Measurements from ENCODE around the gene PRKAG2. TPM values are rescaled to one million over a fixed set of nuclear protein-coding genes. Genes with fewer than 3 reads are reported as not detected.

Gene PRKAG2
- total RNA-seq, 1 donor from 2014 or later, result 20.8 TPM

- DNase-seq (ENCODE audit: low read depth), result no peak
- TF ChIP-seq CTCF (conservative IDR thresholded peaks at IDR 0.05; ENCODE audit: low read depth, low read length), result no peak
- H3K4me3 ChIP-seq (ENCODE audit: low read depth, low read length), result no peak overlapping the region
Observed at GRCh38 chr7:151514461-151515275, 362.2 kb downstream of the PRKAG2 start.

GRCh38 chr7:151513133-151513532, 363.8 kb downstream of the PRKAG2 start:
- DNase-seq (ENCODE audit: low read depth), result no peak
- H3K4me3 ChIP-seq (ENCODE audit: low read depth, low read length), result no peak overlapping the region
- TF ChIP-seq CTCF (conservative IDR thresholded peaks at IDR 0.05; ENCODE audit: low read depth, low read length), result no peak

- H3K4me3 ChIP-seq (ENCODE audit: low read depth, low read length), result no peak overlapping the region
- no peak for DNase-seq (ENCODE audit: low read depth)
- TF ChIP-seq CTCF (conservative IDR thresholded peaks at IDR 0.05; ENCODE audit: low read depth, low read length), result no peak
Observed at GRCh38 chr7:151512353-151512752, 364.6 kb downstream of the PRKAG2 start.

- TF ChIP-seq CTCF (conservative IDR thresholded peaks at IDR 0.05; ENCODE audit: low read depth, low read length), result no peak
- no peak overlapping the region for H3K4me3 ChIP-seq (ENCODE audit: low read depth, low read length)
- DNase-seq (ENCODE audit: low read depth), result no peak
Observed at GRCh38 chr7:151511946-151512345, 365.0 kb downstream of the PRKAG2 start.

GRCh38 chr7:151511270-151511669, 365.6 kb downstream of the PRKAG2 start:
- DNase-seq (ENCODE audit: low read depth), result no peak
- no peak overlapping the region for H3K4me3 ChIP-seq (ENCODE audit: low read depth, low read length)
- TF ChIP-seq CTCF (conservative IDR thresholded peaks at IDR 0.05; ENCODE audit: low read depth, low read length), result no peak

GRCh38 chr7:151509670-151510333, 367.1 kb downstream of the PRKAG2 start:
- no peak for TF ChIP-seq CTCF (conservative IDR thresholded peaks at IDR 0.05; ENCODE audit: low read depth, low read length)
- DNase-seq (ENCODE audit: low read depth), result no peak
- H3K4me3 ChIP-seq (ENCODE audit: low read depth, low read length), result no peak overlapping the region

All from epithelial cell of proximal tubule (primary cell).